OCI-LY7 (cell line): ENCODE measurements around the gene GRID2.

Experiments used
- EZH2phosphoT487 ChIP-seq: fragments of 200-600 bp; sonication (generic); IDR thresholded peaks from 2 replicates; pipeline ENCODE4 v1.6.1; 2018; ENCODE audit warnings: low read depth, borderline replicate concordance, mild to moderate bottlenecking, mixed run types, antibody characterized with exemption, low read length, moderate library complexity, mixed read lengths
- TF ChIP-seq, protein P1 (sequence below): fragments of 200-600 bp; sonication (generic); conservative IDR thresholded peaks from 2 replicates; pipeline ENCODE4 v1.5.1; 2014; ENCODE audit warnings: mild to moderate bottlenecking, antibody characterized with exemption, low read length, moderate library complexity, mixed read lengths

DNA sequence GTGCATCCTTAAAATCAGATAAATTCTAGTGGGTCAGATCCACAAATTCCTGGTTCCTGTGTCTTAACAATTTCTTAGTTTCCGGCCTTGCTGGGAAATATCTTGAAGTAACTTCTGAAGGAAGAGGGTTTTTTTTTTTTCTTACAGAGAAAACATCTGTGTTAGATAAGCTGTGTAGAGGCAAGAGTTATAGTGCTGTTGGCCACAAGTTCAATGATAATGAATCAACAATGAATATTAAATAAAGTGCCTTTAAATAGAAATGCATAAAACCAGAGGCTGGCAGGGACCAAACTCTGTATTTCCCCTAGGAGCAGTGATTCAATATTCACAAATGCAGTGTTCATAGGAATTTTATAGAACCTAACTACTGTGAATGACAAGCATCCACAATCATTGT is 812.9 kb downstream of the GRID2 start:
- TF ChIP-seq, protein P1, sequence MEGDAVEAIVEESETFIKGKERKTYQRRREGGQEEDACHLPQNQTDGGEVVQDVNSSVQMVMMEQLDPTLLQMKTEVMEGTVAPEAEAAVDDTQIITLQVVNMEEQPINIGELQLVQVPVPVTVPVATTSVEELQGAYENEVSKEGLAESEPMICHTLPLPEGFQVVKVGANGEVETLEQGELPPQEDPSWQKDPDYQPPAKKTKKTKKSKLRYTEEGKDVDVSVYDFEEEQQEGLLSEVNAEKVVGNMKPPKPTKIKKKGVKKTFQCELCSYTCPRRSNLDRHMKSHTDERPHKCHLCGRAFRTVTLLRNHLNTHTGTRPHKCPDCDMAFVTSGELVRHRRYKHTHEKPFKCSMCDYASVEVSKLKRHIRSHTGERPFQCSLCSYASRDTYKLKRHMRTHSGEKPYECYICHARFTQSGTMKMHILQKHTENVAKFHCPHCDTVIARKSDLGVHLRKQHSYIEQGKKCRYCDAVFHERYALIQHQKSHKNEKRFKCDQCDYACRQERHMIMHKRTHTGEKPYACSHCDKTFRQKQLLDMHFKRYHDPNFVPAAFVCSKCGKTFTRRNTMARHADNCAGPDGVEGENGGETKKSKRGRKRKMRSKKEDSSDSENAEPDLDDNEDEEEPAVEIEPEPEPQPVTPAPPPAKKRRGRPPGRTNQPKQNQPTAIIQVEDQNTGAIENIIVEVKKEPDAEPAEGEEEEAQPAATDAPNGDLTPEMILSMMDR = no peak
- no peak for TF ChIP-seq EZH2phosphoT487
